ENCODE results near the gene MAP2K3.
"Not testable (repeated sequence)": the region's sequence is repeated elsewhere in the genome, so short reads cannot be mapped to it uniquely, and the experiment has no call there.

The MAP2K3 gene

DNA sequence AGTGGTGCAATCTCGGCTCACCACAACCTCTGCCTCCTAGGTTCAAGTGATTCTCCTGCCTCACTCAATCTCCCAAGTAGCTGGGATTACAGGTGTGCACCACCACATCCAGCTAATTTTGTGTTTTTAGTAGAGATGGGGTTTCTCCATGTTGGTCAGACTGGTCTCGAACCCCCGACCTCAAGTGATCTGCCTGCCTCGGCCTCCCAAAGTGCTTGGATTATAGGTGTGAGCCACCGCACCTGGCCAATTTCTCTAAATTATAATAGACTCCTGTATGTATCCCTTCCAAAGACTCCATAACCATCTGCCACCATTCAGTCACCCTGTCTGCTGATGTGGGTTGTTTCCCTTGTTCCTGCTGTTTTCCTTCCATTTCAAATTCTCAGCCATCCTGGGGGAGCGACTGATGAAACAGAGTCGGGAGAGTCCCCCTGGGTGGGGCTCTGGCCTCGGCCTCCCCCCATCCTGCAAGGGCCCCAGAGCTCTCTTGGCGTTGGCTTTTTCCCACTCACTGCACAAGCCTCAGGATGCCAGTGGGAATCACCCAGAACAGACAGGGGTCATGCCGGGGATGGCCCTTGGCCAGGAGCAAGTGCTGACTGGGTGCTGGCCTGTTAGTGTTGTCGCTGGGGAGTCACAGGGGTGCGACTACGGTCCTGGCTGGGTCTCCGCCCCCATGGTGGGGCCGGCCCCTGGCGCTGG, 25.7 kb downstream of the MAP2K3 start:
- DNase-seq (ENCODE audit: low read depth in 1 of 2, low spot score in 1 of 2) = not testable (repeated sequence)

DNA sequence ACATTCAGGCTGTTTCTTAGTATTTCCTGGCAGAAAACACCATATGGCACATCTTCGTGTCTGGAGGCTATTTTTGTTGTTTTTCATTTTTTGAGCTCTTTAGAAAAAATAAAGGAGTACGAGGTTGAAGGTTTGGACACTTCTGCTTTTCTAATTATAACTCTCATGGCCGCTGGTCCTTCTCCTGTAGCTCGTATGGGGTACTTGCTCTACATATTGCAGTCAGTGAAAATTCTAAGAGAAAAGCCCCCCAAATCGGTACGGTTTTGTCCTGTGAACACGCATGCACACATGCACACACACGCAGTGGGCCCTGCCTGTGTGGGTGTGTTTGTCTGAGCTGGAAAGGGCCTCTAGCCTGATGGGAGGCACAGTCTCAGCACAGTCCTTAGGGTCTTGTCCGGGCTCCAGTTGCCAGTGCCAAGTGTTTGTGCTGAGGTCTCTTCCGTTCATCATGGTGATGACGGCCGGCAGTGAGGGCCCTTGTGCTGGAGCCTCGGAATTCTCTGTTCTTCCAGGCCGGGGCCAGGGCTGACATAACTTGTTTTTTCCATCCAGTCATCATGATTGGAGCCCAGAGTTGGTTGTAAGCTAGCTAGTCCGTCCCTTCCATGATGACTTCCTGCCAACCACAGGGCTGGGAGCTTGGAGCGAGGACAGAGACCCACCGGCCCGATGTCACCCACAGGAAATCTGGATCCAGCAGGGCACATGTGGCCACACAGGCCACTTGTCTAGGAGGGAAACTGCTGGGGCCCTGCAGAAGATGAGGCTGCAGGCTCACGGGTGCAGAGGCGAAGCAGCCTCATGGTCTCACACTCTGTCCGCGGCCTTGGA, 26.5 kb downstream of the MAP2K3 start:
- not testable (repeated sequence) for DNase-seq (ENCODE audit: low read depth in 1 of 2, low spot score in 1 of 2)

DNA sequence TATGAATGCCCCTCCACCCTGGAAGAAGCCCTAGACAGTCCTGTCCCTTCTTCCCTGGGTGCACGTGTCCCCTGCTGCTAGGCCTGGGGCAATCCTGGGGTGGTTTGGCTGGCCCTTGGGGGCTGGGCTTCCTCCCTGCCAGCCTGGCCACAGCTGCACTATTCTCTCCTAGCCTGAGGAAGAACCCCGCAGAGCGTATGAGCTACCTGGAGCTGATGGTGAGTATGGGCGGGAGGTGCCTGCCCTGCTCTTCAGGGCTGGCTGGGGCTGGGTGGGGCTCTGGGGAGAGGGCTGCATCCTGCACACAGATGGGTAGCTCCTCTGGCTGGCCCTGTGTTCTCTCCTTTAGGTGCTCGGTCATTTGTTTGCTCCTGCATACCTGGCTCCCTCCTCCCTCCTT, 28.8 kb downstream of the MAP2K3 start:
- DNase-seq (ENCODE audit: low read depth in 1 of 2, low spot score in 1 of 2) = no peak

DNA sequence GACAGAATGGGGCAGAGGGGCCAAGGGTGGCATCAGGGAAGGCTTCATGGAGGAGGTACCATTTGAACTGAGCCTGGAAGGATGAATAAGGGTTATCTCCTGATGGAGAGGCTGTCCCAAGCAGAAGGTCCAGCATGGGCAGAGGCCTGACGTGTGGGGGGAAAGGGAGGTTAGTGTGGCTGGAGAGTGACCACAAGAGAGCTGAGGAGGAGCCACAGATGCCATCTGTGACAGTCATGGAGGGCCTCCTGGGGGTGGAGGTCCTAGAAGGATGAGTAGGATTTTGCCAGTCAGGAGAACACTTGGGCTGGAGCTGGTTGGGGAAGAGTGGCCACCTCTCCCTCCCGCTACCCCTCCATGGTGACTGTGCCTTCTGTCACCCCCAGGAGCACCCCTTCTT, 29.2 kb downstream of the MAP2K3 start:
- not testable (repeated sequence) for DNase-seq (ENCODE audit: low read depth in 1 of 2, low spot score in 1 of 2)

DNA sequence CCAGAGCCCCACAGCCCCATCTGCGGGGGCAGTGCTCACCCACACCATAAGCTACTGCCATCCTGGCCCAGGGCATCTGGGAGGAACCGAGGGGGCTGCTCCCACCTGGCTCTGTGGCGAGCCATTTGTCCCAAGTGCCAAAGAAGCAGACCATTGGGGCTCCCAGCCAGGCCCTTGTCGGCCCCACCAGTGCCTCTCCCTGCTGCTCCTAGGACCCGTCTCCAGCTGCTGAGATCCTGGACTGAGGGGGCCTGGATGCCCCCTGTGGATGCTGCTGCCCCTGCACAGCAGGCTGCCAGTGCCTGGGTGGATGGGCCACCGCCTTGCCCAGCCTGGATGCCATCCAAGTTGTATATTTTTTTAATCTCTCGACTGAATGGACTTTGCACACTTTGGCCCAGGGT, 29.8 kb downstream of the MAP2K3 start:
- DNase-seq (ENCODE audit: low read depth in 1 of 2, low spot score in 1 of 2) = not testable (repeated sequence)

DNA sequence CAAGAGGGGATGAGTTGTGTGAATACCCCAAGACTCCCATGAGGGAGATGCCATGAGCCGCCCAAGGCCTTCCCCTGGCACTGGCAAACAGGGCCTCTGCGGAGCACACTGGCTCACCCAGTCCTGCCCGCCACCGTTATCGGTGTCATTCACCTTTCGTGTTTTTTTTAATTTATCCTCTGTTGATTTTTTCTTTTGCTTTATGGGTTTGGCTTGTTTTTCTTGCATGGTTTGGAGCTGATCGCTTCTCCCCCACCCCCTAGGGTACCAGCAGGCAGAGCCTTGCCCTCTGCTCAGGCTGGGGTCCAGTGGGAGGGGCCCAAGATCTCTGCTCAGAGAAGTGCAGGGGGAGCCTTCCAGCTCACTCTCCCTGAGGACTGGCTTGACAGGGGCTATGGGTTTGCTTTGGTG, 30.2 kb downstream of the MAP2K3 start:
- not testable (repeated sequence) for DNase-seq (ENCODE audit: low read depth in 1 of 2, low spot score in 1 of 2)

DNA sequence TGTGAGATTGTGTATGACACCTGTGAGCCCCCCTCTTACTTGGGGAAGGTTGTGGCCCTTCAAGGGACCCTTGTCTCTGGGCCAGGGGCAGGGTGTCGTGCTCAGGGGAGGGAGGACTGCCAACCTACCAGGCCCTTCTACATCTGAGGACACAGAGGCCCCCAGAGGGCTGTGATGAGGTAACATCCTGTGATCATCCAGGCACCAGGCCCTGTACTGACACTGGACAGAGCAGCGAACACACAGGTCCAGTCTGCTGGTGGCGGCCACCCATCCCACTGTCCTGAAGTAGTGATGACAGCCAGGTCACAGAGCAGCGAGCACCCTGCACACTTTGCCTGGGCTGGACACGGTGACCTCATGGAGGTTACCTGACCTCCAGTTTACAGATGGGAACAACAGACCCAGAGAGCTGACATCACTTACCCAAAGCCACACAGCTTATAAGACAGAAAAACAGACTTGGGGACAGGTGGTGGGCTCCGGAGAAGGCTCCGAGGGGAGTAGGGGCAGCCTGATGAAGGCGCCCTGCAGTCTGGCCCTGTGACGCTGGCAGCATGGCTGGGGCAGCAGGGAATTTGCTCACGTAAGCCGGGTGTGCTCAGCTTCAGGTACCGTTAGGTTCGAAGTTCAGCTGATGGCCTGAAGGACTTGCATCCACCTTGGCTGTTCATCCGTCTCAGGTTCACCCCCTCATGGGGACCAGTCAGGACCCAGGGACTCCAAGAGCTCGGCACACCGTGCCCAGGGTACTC, 30.9 kb downstream of the MAP2K3 start:
- DNase-seq (ENCODE audit: low read depth in 1 of 2, low spot score in 1 of 2) = not testable (repeated sequence)

DNA sequence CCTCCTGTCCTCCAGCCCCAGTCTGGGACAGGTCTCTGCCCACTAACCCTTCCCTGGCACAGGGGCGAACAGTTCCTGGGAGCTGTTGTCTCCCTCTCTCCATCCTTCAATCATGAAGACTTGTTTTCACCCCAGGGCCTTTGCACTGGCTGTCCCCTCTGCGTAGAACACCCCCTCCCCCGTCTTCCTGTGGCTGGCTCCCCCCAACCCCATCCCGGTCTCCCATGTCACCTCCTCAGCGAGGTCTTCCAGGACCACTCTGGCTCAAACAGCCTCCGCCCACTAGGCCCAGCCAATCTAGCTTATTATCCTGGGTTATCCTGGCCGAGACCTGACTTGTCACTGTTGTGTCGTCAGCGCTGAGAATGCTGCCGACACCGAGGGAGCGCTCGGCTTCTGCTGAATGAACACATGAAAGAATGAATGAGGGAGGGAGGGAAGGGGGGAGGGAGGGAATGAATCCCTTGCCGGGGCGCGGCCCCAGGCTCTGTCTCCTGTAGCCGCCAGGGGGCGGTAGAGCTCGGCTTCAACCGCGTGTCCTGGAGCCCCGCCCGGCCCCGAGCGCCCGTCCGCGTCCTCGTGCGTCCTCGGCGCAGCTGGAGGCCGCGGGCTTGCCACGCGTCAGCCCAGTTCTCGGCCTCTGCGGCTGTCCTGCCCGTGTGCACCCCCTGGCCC, 31.8 kb downstream of the MAP2K3 start:
- DNase-seq (ENCODE audit: low read depth in 1 of 2, low spot score in 1 of 2) = not testable (repeated sequence)

DNA sequence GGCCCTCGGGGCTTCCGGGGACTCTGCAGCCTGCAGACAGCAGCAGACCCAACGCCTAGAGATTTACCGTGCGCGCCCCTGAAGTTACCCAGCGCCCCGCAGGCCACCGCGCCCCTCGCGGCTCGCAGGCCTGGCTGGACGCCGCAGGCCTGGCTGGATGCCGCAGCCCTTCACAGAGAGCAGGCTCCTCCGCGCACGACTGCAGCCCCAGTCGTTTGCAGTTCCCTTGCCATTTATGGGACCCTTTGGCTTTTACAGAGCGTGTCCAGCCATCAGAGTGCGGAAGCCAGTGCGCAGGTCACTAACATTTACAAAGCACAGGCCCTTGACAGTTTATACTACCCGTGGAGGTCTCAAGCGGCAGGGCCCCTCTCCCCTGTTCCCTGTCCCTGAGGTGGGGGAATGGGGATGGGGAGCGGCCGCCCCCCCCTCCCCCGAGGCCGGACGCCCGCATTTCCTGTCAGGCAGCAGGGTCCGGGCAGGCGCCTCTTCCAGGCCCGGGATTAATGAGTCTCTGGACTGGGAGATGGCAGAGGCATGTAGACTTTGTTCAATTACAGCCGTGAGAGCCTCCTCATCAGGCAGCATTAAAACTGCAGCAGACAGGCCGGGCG, 32.5 kb downstream of the MAP2K3 start:
- not testable (repeated sequence) for DNase-seq (ENCODE audit: low read depth in 1 of 2, low spot score in 1 of 2)

DNA sequence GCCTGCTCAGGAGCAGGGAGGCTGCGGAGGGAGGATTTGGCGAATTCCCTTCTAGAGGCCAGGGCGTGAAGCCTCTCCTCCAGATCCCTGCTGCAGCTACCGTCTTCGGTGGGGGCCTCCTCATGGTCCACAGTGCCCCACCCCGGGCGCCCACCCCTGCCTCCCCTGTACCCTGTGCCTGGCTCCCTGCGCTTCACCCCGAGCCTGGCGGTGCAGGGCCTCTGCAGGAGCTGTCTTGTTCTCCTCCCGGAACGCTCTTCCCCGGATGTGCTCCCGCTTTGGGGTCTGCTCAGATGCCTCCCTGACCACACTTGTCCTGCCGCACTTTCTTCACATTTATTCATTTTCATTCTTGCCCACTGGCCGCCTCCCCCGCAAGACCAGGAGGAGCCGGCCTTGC, 33.3 kb downstream of the MAP2K3 start:
- not testable (repeated sequence) for DNase-seq (ENCODE audit: low read depth in 1 of 2, low spot score in 1 of 2)

DNA sequence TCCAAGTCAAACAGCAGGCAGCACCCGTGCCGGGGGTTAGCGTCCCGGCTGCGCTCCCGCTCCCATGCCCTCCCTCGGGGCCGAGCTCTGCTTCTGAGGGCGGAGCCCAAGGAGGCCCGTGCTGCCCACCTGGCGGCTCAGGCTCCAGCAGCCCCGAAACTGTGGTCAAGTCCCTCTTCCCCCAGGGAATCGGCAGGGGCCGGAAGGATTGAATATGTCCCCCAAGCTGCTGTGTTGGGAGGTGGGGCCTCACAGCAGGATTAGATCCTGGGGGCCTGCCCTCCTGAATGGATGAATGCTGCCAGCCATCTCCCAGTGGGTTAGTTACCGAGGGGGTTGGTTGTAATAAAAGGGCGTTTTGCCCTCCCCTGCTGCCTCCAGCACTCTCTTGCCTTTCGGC, 33.9 kb downstream of the MAP2K3 start:
- no peak for DNase-seq (ENCODE audit: low read depth in 1 of 2, low spot score in 1 of 2)

DNA sequence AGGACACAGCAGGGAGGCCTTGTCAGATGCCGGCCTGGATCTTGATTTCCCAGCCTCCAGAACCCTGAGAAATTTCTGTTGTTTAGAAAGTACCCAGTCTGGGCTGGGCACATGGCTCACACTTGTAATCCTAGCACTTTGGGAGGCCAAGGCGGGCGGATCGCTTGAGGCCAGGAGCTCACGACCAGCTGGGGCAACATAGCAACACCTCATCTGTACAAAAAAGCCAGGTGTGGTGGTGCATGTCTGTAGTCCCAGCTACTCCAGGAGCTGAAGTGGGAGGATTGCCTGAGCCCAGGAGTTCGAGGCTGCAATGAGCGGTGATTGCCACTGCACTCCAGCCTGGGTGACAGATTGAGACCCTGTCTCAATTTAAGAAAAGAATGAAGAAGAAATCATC, 34.3 kb downstream of the MAP2K3 start:
- DNase-seq (ENCODE audit: low read depth in 1 of 2, low spot score in 1 of 2) = not testable (repeated sequence)

DNA sequence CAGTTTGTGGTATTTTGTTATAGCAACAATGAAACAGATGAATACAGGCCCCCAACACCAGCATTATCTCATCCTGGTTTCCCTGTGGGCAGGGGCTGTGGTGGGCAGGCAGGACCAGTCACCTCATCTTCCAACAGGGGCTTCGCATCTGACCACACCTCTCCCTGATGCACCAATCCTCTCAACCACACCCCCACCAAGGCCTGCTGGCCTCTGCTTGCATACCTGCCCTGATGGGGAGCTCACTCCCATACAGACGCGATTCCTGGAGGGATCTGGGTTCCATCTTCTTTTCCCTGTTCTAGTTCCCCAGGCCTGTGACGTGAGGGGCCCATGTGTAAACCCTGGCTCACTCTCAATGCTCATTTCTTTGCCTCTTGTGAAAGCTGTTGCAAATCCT, 34.7 kb downstream of the MAP2K3 start:
- not testable (repeated sequence) for DNase-seq (ENCODE audit: low read depth in 1 of 2, low spot score in 1 of 2)

DNA sequence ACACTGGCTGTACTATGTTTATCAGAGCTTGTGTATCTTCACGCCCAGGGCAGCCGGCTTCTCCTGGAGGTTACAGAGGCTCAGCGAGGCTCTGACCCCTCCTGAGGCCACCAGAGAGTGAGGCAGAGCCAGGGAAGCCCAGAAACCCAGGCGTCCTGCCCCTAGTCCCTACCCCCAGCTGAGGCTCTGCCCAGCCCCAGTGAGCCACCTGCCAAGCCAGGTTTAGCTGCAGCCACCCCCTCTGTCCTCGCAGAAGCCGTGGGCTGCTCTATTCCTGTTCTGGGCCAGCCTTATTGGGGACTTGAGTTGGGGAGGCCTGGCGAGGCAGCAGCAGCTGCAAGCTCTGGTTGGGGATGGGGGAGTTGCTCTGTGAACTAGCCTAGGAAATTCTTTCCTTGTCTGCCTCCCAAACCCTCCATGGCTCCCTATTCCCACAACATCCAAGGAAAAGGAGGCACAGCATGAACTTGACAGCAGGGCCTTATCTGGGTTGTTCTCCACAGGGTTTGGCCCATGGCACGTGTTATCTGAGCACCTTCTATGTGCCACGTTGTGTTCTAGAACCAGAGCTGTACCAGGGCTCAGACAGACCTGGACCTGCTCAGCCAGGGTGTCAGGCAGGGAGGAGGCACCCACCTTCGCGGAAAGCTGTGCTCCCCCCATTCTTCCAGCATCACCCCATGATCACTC, 35.3 kb downstream of the MAP2K3 start:
- DNase-seq (ENCODE audit: low read depth in 1 of 2, low spot score in 1 of 2) = not testable (repeated sequence)

DNA sequence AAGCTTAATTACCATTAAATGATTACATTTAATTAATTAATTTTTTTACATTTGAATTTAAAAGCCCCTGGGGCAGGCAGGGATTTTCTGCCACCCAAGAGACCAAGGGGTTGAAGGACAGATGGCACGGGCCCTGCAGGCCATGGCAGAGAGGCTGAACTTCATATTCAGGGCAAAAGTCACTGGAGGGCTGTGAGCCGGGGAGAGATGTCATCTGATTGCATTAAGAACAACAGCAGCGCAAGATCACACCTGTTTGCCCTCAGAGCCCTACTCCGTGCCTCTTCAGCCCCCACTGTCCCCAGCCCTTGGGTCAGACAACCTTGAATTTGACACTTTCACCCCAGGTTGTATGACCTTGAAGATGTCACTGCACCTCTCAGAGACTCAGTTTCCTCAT, 35.9 kb downstream of the MAP2K3 start:
- DNase-seq (ENCODE audit: low read depth in 1 of 2, low spot score in 1 of 2) = not testable (repeated sequence)

DNA sequence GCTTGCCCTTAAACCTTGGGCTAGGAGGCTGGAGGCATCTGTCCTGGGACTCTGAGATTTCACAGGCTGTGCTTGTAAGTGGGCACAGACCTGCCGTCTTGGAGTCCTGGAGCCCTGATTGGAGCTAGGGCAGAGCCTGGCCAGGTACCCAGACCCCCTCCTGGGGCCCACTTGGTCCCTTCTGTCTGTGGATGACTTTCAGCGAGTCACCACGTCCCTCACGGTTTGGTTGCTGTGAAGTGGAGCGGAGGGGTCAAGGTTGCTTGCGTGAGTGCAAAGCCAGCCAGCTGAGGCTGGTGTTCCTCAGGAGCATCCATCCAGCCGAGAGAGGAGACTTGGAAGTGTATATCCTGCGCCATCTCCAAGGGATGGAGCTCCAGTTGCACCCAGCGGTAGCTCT, 36.5 kb downstream of the MAP2K3 start:
- DNase-seq (ENCODE audit: low read depth in 1 of 2, low spot score in 1 of 2) = not testable (repeated sequence)

DNA sequence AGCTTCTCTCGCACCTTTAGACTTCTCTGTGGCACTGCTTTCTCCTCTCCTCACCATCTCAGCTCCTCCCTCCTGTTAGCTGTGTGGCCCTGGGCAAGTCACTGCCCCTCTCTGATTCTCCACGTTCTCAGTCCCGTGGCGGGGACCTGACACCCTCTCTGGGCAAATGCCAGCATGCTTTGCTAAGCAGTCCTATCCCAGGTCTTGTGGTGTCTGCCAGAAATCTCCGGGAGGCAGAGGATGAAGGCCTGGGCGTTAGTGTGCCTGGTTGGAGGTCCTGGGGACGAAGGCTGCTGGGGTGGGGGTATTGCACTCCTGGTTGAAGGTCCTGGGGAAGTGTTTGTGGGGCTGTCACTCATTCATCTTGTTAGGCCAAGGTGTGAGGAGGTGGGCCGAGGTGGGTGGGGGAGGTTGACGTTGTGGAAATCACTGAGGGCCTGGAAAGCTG, 37.3 kb downstream of the MAP2K3 start:
- not testable (repeated sequence) for DNase-seq (ENCODE audit: low read depth in 1 of 2, low spot score in 1 of 2)

DNA sequence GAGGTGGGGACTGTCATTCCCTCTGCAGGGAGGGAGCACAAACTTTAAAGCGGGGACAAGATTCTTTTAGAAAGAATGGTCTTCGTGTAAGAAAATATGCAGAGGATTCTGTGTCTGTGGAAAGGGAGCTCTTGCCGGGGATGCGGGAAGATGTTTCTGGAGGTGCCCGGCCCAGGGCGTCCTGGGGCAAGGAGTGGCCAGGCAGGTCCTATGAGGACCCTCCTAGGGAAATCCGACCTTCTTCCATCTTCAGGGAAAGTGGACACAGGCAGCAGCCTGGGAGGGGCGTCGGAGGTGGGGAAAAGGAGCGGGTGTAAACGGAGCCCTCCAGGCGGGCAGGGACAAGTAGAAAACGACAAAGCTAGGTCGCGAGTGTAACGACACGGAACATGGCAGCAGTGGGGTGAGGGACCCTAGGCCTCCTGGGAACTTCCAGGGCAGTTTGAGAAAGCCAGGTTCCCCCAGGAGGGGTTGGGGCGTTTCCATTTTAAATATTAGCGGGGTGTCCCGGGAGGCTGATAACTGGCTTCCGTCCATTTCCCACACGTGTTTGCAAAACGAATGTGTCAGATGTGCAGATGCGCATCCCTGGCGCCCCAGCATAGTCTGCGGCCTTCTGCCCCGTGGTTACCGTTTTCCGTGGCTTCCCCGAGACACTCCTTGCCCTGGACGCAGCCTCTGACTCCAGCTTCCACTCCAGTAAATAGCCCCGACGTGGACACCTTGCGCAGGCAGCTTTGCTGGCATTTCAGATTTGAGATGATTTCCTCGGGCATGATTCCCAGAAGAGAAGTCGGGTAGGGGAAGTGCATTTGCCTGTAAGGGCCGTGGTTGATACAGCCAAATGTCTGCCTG, 39.0 kb downstream of the MAP2K3 start:
- not testable (repeated sequence) for DNase-seq (ENCODE audit: low read depth in 1 of 2, low spot score in 1 of 2)

DNA sequence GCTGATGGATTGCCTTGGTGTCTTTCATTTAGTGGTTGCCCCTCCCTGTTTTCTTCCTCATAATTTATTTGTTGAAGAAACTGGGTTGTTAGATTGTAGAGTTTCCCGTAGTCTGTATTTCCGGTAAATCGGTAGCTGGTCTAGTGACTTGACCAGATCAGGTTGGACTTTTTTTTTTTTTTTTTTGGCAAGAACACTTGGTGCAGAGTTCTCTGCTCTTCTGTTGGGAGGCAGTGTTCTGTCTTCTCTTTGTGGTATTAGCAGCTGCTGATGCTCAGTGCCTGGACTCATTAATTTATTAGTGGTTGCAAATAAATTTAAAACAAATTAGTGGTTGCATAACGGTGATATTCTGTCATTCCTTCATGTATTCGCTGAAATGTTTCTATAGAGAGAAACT, 40.2 kb downstream of the MAP2K3 start:
- not testable (repeated sequence) for DNase-seq (ENCODE audit: low read depth in 1 of 2, low spot score in 1 of 2)
